Muscle of leg (tissue), 16 donors: Measurements from ENCODE around the gene FEZ2. TPM values are rescaled to one million over a fixed set of nuclear protein-coding genes. Genes with fewer than 3 reads are reported as not detected.

ENCODE experiments used
- DNase-seq: peaks from one replicate; pipeline ENCODE4 v3.0.0; 2013
- H3K27ac ChIP-seq: one replicate; pipeline ENCODE4 v1.5.1; 2013; ENCODE audit warnings: mild to moderate bottlenecking, low read length, control low read depth
- H3K27me3 ChIP-seq: one replicate; pipeline ENCODE4 v1.6.1; 2013; ENCODE audit warnings: low read length; ENCODE audit not compliant: control insufficient read depth, insufficient read depth
- H3K36me3 ChIP-seq: one replicate; pipeline ENCODE4 v1.6.1; 2013; ENCODE audit warnings: low read length; ENCODE audit not compliant: control insufficient read depth, insufficient read depth
- H3K4me1 ChIP-seq: one replicate; pipeline ENCODE4 v1.6.1; 2013; ENCODE audit warnings: low read length; ENCODE audit not compliant: control insufficient read depth, insufficient read depth
- H3K4me3 ChIP-seq: one replicate; pipeline ENCODE4 v1.5.1; 2013; ENCODE audit warnings: low read length, control low read depth
- H3K9me3 ChIP-seq: replicated peaks from 2 replicates; pipeline ENCODE4 v1.6.1; 2013; ENCODE audit warnings: low read depth, low read length; ENCODE audit not compliant: control insufficient read depth
- WGBS: methylation state at CpG from one replicate; pipeline ENCODE4 v1.1.5; 2013; ENCODE audit warnings: missing lambda C conversion rate; ENCODE audit not compliant: insufficient coverage; 5-methylcytosine and 5-hydroxymethylcytosine counted together
- long read RNA-seq, 11 donors: transcript quantifications; one replicate each; lab custom pipeline, GENCODE V29; 2026
- polyA plus RNA-seq, 8 donors: library from polyadenylated mRNA; unstranded; fragments of 120-200 nt; gene quantifications; one replicate each; pipeline versions ENCODE4 v1.2.1 to v1.2.3, GENCODE V29; 2013; ENCODE audit warnings: inconsistent platforms in 1 of 8, low replicate concordance in 1 of 8; ENCODE audit not compliant: insufficient read length in 8 of 8, insufficient read depth in 1 of 8
- total RNA-seq: library from RNA; stranded (reverse); fragments of 120-200 nt; gene quantifications from one replicate; pipeline ENCODE4 v1.2.4, GENCODE V29; 2013

FEZ2 gene, protein sequence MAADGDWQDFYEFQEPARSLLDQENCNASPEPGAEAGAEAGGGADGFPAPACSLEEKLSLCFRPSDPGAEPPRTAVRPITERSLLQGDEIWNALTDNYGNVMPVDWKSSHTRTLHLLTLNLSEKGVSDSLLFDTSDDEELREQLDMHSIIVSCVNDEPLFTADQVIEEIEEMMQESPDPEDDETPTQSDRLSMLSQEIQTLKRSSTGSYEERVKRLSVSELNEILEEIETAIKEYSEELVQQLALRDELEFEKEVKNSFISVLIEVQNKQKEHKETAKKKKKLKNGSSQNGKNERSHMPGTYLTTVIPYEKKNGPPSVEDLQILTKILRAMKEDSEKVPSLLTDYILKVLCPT
- total RNA-seq = 81.1 TPM
- 100 to 1,000 TPM in 1 of 8 donors, 10 to 100 TPM in 7; 68.9 to 100 (median 74.7) TPM for polyA plus RNA-seq
- long read RNA-seq, donor 1, transcript FEZ2-204 (8 exons, 1,931 nt) = major isoform, 8 of 19 reads
- long read RNA-seq, donor 1, partial matches to known transcripts = 11 of 19 reads
- long read RNA-seq, donor 1, other reads (novel, unspliced or antisense) = 0 of 19 reads
- long read RNA-seq, donor 2, partial matches to known transcripts = 0 of 1 reads
- long read RNA-seq, donor 2, other reads (novel, unspliced or antisense) = 0 of 1 reads
- long read RNA-seq, donor 3, transcript FEZ2-204 (8 exons, 1,931 nt) = major isoform, 18 of 39 reads
- long read RNA-seq, donor 3, partial matches to known transcripts = 17 of 39 reads
- long read RNA-seq, donor 3, other reads (novel, unspliced or antisense) = 0 of 39 reads
- long read RNA-seq, donor 4, transcript FEZ2-204 (8 exons, 1,931 nt) = major isoform, 10 of 43 reads
- long read RNA-seq, donor 4, partial matches to known transcripts = 32 of 43 reads
- long read RNA-seq, donor 4, other reads (novel, unspliced or antisense) = 0 of 43 reads
- long read RNA-seq, donor 5, full-length matches to known transcripts = 36 of 78 reads
- long read RNA-seq, donor 5, partial matches to known transcripts = 42 of 78 reads
- long read RNA-seq, donor 5, other reads (novel, unspliced or antisense) = 0 of 78 reads
- long read RNA-seq, donor 6, full-length matches to known transcripts = 26 of 64 reads
- long read RNA-seq, donor 6, partial matches to known transcripts = 38 of 64 reads
- long read RNA-seq, donor 6, other reads (novel, unspliced or antisense) = 0 of 64 reads
- long read RNA-seq, donor 7, full-length matches to known transcripts = 13 of 31 reads
- long read RNA-seq, donor 7, partial matches to known transcripts = 18 of 31 reads
- long read RNA-seq, donor 7, other reads (novel, unspliced or antisense) = 0 of 31 reads
- long read RNA-seq, donor 8, transcript FEZ2-204 (8 exons, 1,931 nt) = major isoform, 13 of 47 reads
- long read RNA-seq, donor 8, partial matches to known transcripts = 31 of 47 reads
- long read RNA-seq, donor 8, other reads (novel, unspliced or antisense) = 0 of 47 reads
- long read RNA-seq, donor 9, transcript FEZ2-204 (8 exons, 1,931 nt) = major isoform, 14 of 34 reads
- long read RNA-seq, donor 9, partial matches to known transcripts = 20 of 34 reads
- long read RNA-seq, donor 9, other reads (novel, unspliced or antisense) = 0 of 34 reads
- long read RNA-seq, donor 10, full-length matches to known transcripts = 30 of 64 reads
- long read RNA-seq, donor 10, partial matches to known transcripts = 34 of 64 reads
- long read RNA-seq, donor 10, other reads (novel, unspliced or antisense) = 0 of 64 reads
- long read RNA-seq, donor 11, full-length matches to known transcripts = 10 of 34 reads
- long read RNA-seq, donor 11, partial matches to known transcripts = 24 of 34 reads
- long read RNA-seq, donor 11, other reads (novel, unspliced or antisense) = 0 of 34 reads

GRCh38 chr2:36597532-36598377 is at the start of gene FEZ2:
FEZ2 (minus strand) TSS chr2:36598168; CDS start chr2:36598142, 26 bp downstream.
- DNase-seq = peak; percentile 89
- Histone ChIP-seq H3K27ac (peak within 1 kb of the TSS; percentile 78), H3K9me3 (no peaks in the 10 kb centered on the region), H3K27me3 (no peaks in the 10 kb centered on the region), H3K4me1 (peaks cover 11% of the 10 kb centered on the region), H3K4me3 (peak within 1 kb of the TSS; percentile 66), H3K36me3 (no peaks in the 10 kb centered on the region)
- under 1% methylated on average over 67 of the region's 81 CpGs for WGBS

- no peaks in the 10 kb centered on the region for H3K9me3 ChIP-seq
These were observed 37.1 kb upstream of the FEZ2 start for GRCh38 chr2:36634981-36635597.

GRCh38 chr2:36633470-36634092 is 35.6 kb upstream of the FEZ2 start:
- WGBS = 100% methylated on average over 1 of the region's 2 CpGs

More at GRCh38 chr2:36634981-36635597, 37.1 kb upstream of the FEZ2 start:
- Histone ChIP-seq H3K27ac (no peak overlapping the region), H3K4me1 (no peaks in the 10 kb centered on the region), H3K4me3 (no peak overlapping the region), H3K27me3 (no peaks in the 10 kb centered on the region), H3K36me3 (no peaks in the 10 kb centered on the region)
- no peak for DNase-seq
- no CpG with 5 or more reads among the region's 3 CpGs for whole genome bisulfite sequencing

DNA sequence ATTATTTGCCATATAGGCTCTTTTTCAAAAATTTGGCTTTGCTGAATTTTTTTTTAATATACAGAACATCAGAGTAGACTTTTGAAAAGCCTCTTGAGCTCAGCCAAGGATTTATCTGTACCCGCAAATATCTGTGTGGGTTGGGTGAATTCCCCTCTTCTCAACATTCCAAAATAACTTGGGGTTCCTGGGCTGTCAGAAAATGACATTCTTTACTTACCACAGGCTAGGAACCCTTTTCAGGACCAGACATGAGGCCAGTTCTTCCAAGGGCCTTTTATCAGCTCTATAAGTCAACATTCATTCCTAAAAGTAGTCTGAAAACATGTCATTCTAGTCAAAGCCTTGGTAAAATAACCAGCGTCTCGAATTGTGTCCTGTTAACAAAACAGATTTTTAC is 28.8 kb upstream of the FEZ2 start:
- H3K27me3 ChIP-seq = no peaks in the 10 kb centered on the region
- DNase-seq = no peak
- no CpG with 5 or more reads among the region's 3 CpGs for WGBS
- no peak overlapping the region for H3K4me3 ChIP-seq
- no peaks in the 10 kb centered on the region for H3K4me1 ChIP-seq
- H3K9me3 ChIP-seq = peaks cover 7% of the 10 kb centered on the region
- no peak overlapping the region for H3K27ac ChIP-seq
- no peaks in the 10 kb centered on the region for H3K36me3 ChIP-seq

More at GRCh38 chr2:36633470-36634092, 35.6 kb upstream of the FEZ2 start:
- no peak for DNase-seq
- Histone ChIP-seq H3K36me3 (no peaks in the 10 kb centered on the region), H3K4me3 (no peak overlapping the region), H3K4me1 (no peaks in the 10 kb centered on the region), H3K27ac (no peak overlapping the region), H3K27me3 (no peaks in the 10 kb centered on the region), H3K9me3 (no peaks in the 10 kb centered on the region)

DNA sequence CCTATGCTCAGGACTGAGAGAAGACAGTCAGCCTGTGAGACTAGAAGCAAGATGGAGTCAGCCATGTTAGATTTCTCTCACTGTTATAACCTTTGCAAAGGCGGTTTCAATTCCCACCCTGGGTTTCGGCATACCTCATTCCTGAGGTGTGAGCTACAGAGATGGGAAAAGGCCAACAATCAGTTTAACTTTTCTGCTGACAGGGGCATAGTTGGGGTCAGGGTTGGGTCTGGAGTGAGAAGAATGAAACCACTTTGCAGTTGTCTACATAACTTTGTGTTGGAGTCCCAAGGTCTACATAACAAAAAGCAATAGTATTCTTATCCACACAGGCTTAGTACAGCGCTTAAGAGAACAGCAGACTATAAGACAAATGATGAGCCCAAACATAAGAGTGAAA is 28.1 kb upstream of the FEZ2 start:
- no peak overlapping the region for H3K27ac ChIP-seq
- no peaks in the 10 kb centered on the region for H3K27me3 ChIP-seq
- H3K9me3 ChIP-seq = peaks cover 7% of the 10 kb centered on the region
- no peaks in the 10 kb centered on the region for H3K36me3 ChIP-seq
- WGBS = 100% methylated on average over 1 of the region's 3 CpGs
- no peaks in the 10 kb centered on the region for H3K4me1 ChIP-seq
- H3K4me3 ChIP-seq = no peak overlapping the region
- no peak for DNase-seq

GRCh38 chr2:36625304-36625703 is 27.3 kb upstream of the FEZ2 start:
- Histone ChIP-seq H3K4me1 (no peaks in the 10 kb centered on the region), H3K27me3 (no peaks in the 10 kb centered on the region), H3K27ac (no peak overlapping the region), H3K36me3 (no peaks in the 10 kb centered on the region), H3K4me3 (no peak overlapping the region), H3K9me3 (peaks cover 7% of the 10 kb centered on the region)
- WGBS = no CpG with 5 or more reads among the region's 2 CpGs
- no peak for DNase-seq

- no peak overlapping the region for H3K27ac ChIP-seq
- H3K9me3 ChIP-seq = peaks cover 5% of the 10 kb centered on the region
- no peaks in the 10 kb centered on the region for H3K36me3 ChIP-seq
- H3K4me1 ChIP-seq = no peaks in the 10 kb centered on the region
- H3K4me3 ChIP-seq = no peak overlapping the region
- no peak for DNase-seq
- no peaks in the 10 kb centered on the region for H3K27me3 ChIP-seq
- WGBS = 45% methylated on average over 2 of the region's 2 CpGs
These were observed 22.4 kb upstream of the FEZ2 start for GRCh38 chr2:36620321-36620720.

DNA sequence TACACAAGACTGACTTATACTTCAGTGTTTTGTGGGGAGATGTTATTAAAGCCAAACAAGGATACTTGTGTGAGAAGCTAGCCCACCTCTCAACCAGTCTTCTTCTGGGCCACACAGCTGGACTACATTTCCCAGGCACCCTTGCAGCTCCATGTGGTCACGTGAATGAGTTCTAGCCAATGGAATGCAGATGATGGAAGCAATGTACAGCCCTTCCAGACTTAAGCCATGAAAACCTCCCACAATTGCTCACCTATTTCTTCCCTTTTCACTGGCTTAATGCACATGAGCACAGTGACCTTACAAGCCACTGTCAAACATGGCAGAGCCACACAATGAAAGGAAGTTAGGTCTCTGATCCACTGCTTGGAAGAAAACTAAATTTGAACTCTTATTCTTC is 20.4 kb upstream of the FEZ2 start:
- Histone ChIP-seq H3K9me3 (no peaks in the 10 kb centered on the region), H3K4me1 (no peaks in the 10 kb centered on the region)
- peak; percentile 51 for DNase-seq

More for the DNA sequence above, 20.4 kb upstream of the FEZ2 start:
- Histone ChIP-seq H3K36me3 (no peaks in the 10 kb centered on the region), H3K4me3 (no peak overlapping the region), H3K27me3 (no peaks in the 10 kb centered on the region), H3K27ac (no peak overlapping the region)
- no CpG with 5 or more reads among the region's 1 CpG for WGBS
